PFSK-1 (cell line): ENCODE data around the gene DCTPP1.

ENCODE experiments used
- FOXP2 ChIP-seq: optimal IDR thresholded peaks from 2 replicates; pipeline ENCODE3; 2011; ENCODE audit warnings: borderline replicate concordance, control low read depth, inconsistent platforms; ENCODE audit not compliant: insufficient read depth; ENCODE audit errors: extremely low read length, extremely low read depth
- POLR2AphosphoS5 ChIP-seq: IDR thresholded peaks from 2 replicates; pipeline ENCODE4 v1.6.1; 2012; ENCODE audit warnings: low read depth, mild to moderate bottlenecking, control low read depth, low read length, moderate library complexity
- REST ChIP-seq, 2 experiments: IDR thresholded peaks; 2 replicates each; pipeline versions ENCODE4 v1.6.1 to v1.8.0; 2011 to 2012; ENCODE audit warnings: low read depth in 2 of 2, low read length in 2 of 2, control low read depth in 1 of 2, inconsistent platforms in 1 of 2, mild to moderate bottlenecking in 1 of 2, moderate library complexity in 1 of 2; ENCODE audit not compliant: insufficient read depth in 1 of 2
- SIN3A ChIP-seq: IDR thresholded peaks from 2 replicates; pipeline ENCODE4 v1.6.1; 2012; ENCODE audit warnings: mild to moderate bottlenecking, low read length, moderate library complexity, borderline replicate concordance; ENCODE audit not compliant: insufficient read depth
- TAF1 ChIP-seq: IDR thresholded peaks from 2 replicates; pipeline ENCODE4 v1.6.1; 2012; ENCODE audit warnings: low read length, control low read depth, borderline replicate concordance; ENCODE audit not compliant: insufficient read depth

- no peak for TF ChIP-seq POLR2AphosphoS5
- TF ChIP-seq REST (IDR thresholded peaks at IDR 0.05; ENCODE audit: insufficient read depth in 1 of 2, low read depth in 2 of 2, low read length in 2 of 2), result no peak
- no peak for TF ChIP-seq TAF1
- TF ChIP-seq FOXP2, result no peak
- no peak for TF ChIP-seq SIN3A
These were observed 31.0 kb downstream of the DCTPP1 start for GRCh38 chr16:30398661-30399434.
